ENCODE measurements around the gene EFCAB6.

EFCAB6 gene

GRCh38 chr22:43745411-43745770 is 66.7 kb downstream of the EFCAB6 start:
- no peak for DNase-seq (ENCODE audit: low read depth in 2 of 2)

GRCh38 chr22:43744700-43745410 is 67.2 kb downstream of the EFCAB6 start:
- DNase-seq (ENCODE audit: low read depth in 2 of 2), result no peak

- DNase-seq (ENCODE audit: low read depth in 2 of 2), result no peak
These were observed 68.0 kb downstream of the EFCAB6 start for GRCh38 chr22:43743929-43744643.

- DNase-seq (ENCODE audit: low read depth in 2 of 2), result no peak
These were observed 69.0 kb downstream of the EFCAB6 start for GRCh38 chr22:43743131-43743530.

GRCh38 chr22:43742154-43742950 is 69.8 kb downstream of the EFCAB6 start:
- no peak for DNase-seq (ENCODE audit: low read depth in 2 of 2)

- no peak for DNase-seq (ENCODE audit: low read depth in 2 of 2)
These were observed 71.4 kb downstream of the EFCAB6 start for GRCh38 chr22:43740587-43741270.

- no peak for DNase-seq (ENCODE audit: low read depth in 2 of 2)
These were observed 72.2 kb downstream of the EFCAB6 start for GRCh38 chr22:43739851-43740379.

GRCh38 chr22:43737150-43737828 is 74.8 kb downstream of the EFCAB6 start:
- no peak for DNase-seq (ENCODE audit: low read depth in 2 of 2)

- no peak for DNase-seq (ENCODE audit: low read depth in 2 of 2)
These were observed 75.5 kb downstream of the EFCAB6 start for GRCh38 chr22:43736651-43737050.

- DNase-seq (ENCODE audit: low read depth in 2 of 2), result no peak
These were observed 77.5 kb downstream of the EFCAB6 start for GRCh38 chr22:43734370-43735150.

- no peak for DNase-seq (ENCODE audit: low read depth in 2 of 2)
These were observed 79.0 kb downstream of the EFCAB6 start for GRCh38 chr22:43733138-43733537.

- DNase-seq (ENCODE audit: low read depth in 2 of 2), result no peak
These were observed 80.1 kb downstream of the EFCAB6 start for GRCh38 chr22:43731988-43732387.

- no peak for DNase-seq (ENCODE audit: low read depth in 2 of 2)
These were observed 85.1 kb downstream of the EFCAB6 start for GRCh38 chr22:43726964-43727543.

- DNase-seq (ENCODE audit: low read depth in 2 of 2), result no peak
These were observed 85.8 kb downstream of the EFCAB6 start for GRCh38 chr22:43726322-43726721.

- DNase-seq (ENCODE audit: low read depth in 2 of 2), result no peak
These were observed 88.3 kb downstream of the EFCAB6 start for GRCh38 chr22:43723816-43724215.

- no peak for DNase-seq (ENCODE audit: low read depth in 2 of 2)
These were observed 89.7 kb downstream of the EFCAB6 start for GRCh38 chr22:43722444-43722843.

GRCh38 chr22:43720716-43721115 is 91.4 kb downstream of the EFCAB6 start:
- DNase-seq (ENCODE audit: low read depth in 2 of 2), result no peak

GRCh38 chr22:43714104-43714503 is 98.0 kb downstream of the EFCAB6 start:
- no peak for DNase-seq (ENCODE audit: low read depth in 2 of 2)

GRCh38 chr22:43711681-43712080 is 100.4 kb downstream of the EFCAB6 start:
- DNase-seq (ENCODE audit: low read depth in 2 of 2), result no peak

GRCh38 chr22:43707648-43708047 is 104.5 kb downstream of the EFCAB6 start:
- no peak for DNase-seq (ENCODE audit: low read depth in 2 of 2)

Measured in stimulated activated CD8-positive, alpha-beta memory T cell treated with anti-CD3 and anti-CD28 coated beads, Interleukin-2, amount 100 ng/mL, for 48 hours (primary cell).